ENCODE data around the gene PPARD.

- TF ChIP-seq CTCF (IDR thresholded peaks at IDR 0.05) (no peak), POLR2A (IDR thresholded peaks at IDR 0.05) (no peak)
These were observed 43.7 kb upstream of the PPARD start for GRCh38 chr6:35298625-35299140.

All from adrenal gland (tissue), 5 donors.